HG02763 (cell line): Measurements from ENCODE around the gene NEURL4.

Experiments
- ATAC-seq: cut with Tn5 transposase; IDR thresholded peaks from one replicate; pipeline ENCODE4 v1.9.1; 2021; ENCODE audit warnings: mild to moderate bottlenecking, moderate library complexity; ENCODE audit not compliant: unreplicated experiment

Gene NEURL4

GRCh38 chr17:7306911-7307685 lies 22.0 kb downstream of the NEURL4 start, which contains the start of gene EIF5A:
EIF5A (plus strand) TSS chr17:7307628; CDS start chr17:7309636, 2,008 bp downstream.
- peak; percentile 71 for ATAC-seq

GRCh38 chr17:7304179-7304578 lies 25.0 kb downstream of the NEURL4 start:
- ATAC-seq = no peak

- no peak for ATAC-seq
These were observed 32.8 kb downstream of the NEURL4 start for GRCh38 chr17:7296189-7296861.

- no peak for ATAC-seq
These were observed 33.6 kb downstream of the NEURL4 start for GRCh38 chr17:7295230-7296180.

GRCh38 chr17:7294614-7295153 lies 34.5 kb downstream of the NEURL4 start, which contains the start of gene YBX2:
YBX2 (minus strand) TSS chr17:7294639; CDS start chr17:7294500, 139 bp downstream.
- ATAC-seq = peak; percentile 49

GRCh38 chr17:7293816-7294613 lies 35.1 kb downstream of the NEURL4 start:
- ATAC-seq = no peak

- no peak for ATAC-seq
These were observed 36.0 kb downstream of the NEURL4 start for GRCh38 chr17:7293159-7293558.

- ATAC-seq = no peak
These were observed 36.4 kb downstream of the NEURL4 start for GRCh38 chr17:7292729-7293128.

GRCh38 chr17:7292194-7292593 lies 36.9 kb downstream of the NEURL4 start:
- ATAC-seq = no peak

GRCh38 chr17:7290685-7291084 lies 38.5 kb downstream of the NEURL4 start:
- no peak for ATAC-seq

- ATAC-seq = no peak
These were observed 39.0 kb downstream of the NEURL4 start for GRCh38 chr17:7290166-7290565.

GRCh38 chr17:7289256-7290032 lies 39.7 kb downstream of the NEURL4 start:
- no peak for ATAC-seq

- ATAC-seq = no peak
These were observed 43.5 kb downstream of the NEURL4 start for GRCh38 chr17:7285679-7286078.

GRCh38 chr17:7284911-7285310 lies 44.2 kb downstream of the NEURL4 start:
- ATAC-seq = no peak

- no peak for ATAC-seq
These were observed 45.5 kb downstream of the NEURL4 start for GRCh38 chr17:7283471-7284216.

- ATAC-seq = no peak
These were observed 46.3 kb downstream of the NEURL4 start for GRCh38 chr17:7282752-7283321.

GRCh38 chr17:7281953-7282751 lies 47.0 kb downstream of the NEURL4 start:
- no peak for ATAC-seq
